Right lung (tissue), 10 donors: Measurements from ENCODE around the gene TEX12. TPM values are rescaled to one million over a fixed set of nuclear protein-coding genes. Genes with fewer than 3 reads are reported as not detected.
"Not testable (repeated sequence)": the region's sequence is repeated elsewhere in the genome, so short reads cannot be mapped to it uniquely, and the experiment has no call there.

Experiments
- DNase-seq, 2 donors: peaks; one replicate each; pipeline ENCODE4 v3.0.0-alpha.2; 2013
- long read RNA-seq, 8 donors: transcript quantifications; one replicate each; lab custom pipeline, GENCODE V29; 2026
- polyA plus RNA-seq, 5 donors: library from polyadenylated mRNA; unstranded; fragments of 120-200 nt; gene quantifications; one replicate each; pipeline versions ENCODE4 v1.2.1 to v1.2.3, GENCODE V29; 2013; ENCODE audit warnings: inconsistent platforms in 1 of 5, low replicate concordance in 1 of 5; ENCODE audit not compliant: insufficient read length in 5 of 5, insufficient read depth in 1 of 5

TEX12 gene
- polyA plus RNA-seq = under 1 TPM in 4 of 5 donors, not detected in 1; 0.10 to 0.48 (median 0.31) TPM
- long read RNA-seq, donor 1 = 0 reads
- long read RNA-seq, donor 2 = 0 reads
- long read RNA-seq, donor 3 = 0 reads
- long read RNA-seq, donor 4 = 0 reads
- long read RNA-seq, donor 5 = 0 reads
- long read RNA-seq, donor 6 = 0 reads
- long read RNA-seq, donor 7 = 0 reads
- long read RNA-seq, donor 8 = 0 reads

GRCh38 chr11:112167145-112167544 lies at the start of gene TEX12:
Gene TEX12 (plus strand): TSS chr11:112167372. CDS start chr11:112169269, 1,897 bp downstream.
- no peak for DNase-seq

GRCh38 chr11:112118176-112118575 lies 49.0 kb upstream of the TEX12 start:
- no peak for DNase-seq

- DNase-seq = no peak
These were observed 45.1 kb upstream of the TEX12 start for GRCh38 chr11:112121981-112122615.

GRCh38 chr11:112123129-112123528 lies 44.0 kb upstream of the TEX12 start:
- DNase-seq = no peak

- no peak for DNase-seq
These were observed 40.1 kb upstream of the TEX12 start for GRCh38 chr11:112127056-112127455.

DNA sequence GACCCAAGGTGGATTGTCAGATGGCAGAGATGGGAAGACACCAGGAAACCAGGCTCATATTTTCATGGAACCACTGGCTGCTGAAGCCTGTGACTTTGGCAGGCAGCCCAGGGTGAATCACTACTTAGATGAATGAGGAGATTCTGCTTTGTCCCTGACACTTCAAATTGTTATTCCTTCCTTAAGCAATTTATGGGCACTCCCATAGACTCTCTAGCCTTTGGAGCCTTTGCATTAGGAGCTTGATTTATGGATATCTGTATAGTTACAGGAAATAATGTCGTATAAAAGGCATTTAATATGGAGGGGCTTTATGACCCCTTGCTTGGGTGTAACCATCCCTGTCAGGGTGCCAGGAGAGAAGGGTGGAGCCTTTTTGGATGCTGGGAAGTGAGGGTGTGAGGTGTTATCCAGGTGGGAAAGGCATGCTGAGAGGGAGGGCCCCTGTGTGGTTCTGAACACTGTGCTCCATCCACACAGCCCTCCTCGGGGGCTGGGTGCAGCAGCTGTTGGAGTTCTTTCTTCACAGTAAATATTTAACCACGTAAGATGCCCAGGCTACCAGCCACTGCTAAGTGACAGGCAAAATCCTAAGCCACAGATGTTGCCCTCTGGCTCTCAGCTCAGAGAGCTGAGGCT lies 38.6 kb upstream of the TEX12 start:
- no peak for DNase-seq

DNA sequence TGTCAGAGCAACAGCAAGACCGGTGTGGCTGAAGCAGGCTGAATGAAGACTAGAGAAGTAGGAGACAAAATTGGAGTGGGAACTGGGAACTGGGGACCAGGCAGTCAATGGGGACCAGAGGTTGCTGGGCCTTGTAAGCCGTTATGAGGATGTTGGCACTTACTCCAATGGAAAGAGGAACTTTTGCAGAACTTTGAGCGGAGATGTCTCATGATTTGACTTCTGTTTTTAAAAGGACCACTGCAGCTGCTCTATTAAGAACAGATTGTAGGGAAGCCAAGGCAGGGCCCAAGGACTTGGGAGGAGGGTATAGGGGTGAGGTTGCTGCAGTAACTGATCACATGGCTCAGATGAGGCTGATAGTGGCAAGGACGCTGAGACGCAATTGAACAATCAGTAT lies 37.5 kb upstream of the TEX12 start:
- DNase-seq = no peak

DNA sequence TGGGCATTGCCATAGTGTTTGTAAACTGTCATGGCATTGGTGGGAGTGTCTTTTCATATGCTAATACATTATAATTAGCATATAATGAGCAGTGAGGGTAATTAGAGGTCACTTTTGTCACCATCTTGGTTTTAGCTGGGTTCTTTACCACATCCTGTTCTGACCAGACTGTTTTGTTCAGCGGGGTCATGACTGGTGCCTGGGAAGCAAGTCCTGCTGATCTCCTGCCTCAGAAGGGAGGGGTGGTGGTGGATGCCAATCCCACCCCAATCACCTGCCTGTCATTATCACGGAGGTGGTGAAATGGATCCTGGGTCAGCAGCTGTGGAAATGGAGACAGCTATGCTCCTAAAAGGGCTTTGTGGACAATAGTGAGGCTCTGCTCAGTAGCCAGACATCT lies 34.4 kb upstream of the TEX12 start:
- no peak for DNase-seq

GRCh38 chr11:112134473-112134872 lies 32.7 kb upstream of the TEX12 start:
- no peak for DNase-seq

- DNase-seq = no peak
These were observed 23.6 kb upstream of the TEX12 start for GRCh38 chr11:112143597-112143996.

DNA sequence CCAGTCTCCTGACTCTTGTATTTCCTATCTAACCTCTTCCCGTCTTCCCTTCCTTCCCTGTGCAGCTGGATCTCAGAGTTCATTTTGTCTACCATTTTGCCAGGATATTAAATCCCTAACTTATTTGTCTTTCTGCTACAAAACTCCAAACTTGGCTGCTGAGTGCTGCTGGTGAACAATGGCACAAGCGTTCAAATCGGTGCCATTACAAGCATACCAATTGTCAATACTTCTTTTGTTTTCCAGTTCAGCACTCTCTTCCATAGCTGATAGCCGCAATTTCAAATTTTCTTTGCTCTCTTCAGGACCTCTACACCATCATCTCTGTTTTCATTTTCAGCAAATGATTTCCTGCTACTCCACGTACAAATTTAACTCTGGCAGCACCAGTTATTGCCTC lies 16.7 kb upstream of the TEX12 start:
- no peak for DNase-seq

DNA sequence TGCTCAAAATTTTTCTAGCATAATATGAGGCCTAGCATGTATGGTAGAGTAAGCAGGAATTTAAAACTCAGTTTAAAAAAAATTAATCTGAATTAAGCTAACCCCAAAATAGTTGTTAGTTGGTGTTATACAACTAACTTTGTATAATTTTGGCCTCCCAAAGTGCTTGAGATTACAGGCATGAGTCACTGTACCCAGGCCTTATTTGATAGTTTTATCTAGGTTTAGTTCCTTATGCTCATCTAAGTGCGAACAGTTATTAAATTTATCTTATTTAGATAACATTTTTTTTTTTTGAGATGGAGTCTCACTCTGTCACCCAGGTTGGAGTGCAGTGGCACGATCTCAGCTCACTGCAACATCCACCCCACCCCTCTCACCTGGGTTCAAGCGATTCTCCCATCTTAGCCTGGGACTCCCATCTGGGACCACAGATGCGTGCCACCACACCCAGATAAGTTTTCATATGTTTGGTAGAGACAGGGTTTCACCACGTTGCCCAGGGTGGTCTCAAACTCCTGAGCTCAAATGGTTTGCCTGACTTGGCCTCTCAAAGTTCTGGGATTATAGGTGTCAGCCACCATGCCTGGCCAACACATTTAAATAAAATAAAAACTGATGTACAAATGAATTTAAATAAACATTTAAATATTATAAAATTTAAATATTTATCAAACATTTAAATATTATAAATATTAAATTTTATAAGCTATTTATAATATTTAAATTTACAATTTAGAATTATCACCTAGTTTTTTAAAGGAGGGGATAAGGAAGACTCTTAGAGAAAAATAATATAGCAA lies 10.8 kb upstream of the TEX12 start:
- DNase-seq = no peak

GRCh38 chr11:112156956-112157766 lies 10.0 kb upstream of the TEX12 start:
- no peak for DNase-seq

DNA sequence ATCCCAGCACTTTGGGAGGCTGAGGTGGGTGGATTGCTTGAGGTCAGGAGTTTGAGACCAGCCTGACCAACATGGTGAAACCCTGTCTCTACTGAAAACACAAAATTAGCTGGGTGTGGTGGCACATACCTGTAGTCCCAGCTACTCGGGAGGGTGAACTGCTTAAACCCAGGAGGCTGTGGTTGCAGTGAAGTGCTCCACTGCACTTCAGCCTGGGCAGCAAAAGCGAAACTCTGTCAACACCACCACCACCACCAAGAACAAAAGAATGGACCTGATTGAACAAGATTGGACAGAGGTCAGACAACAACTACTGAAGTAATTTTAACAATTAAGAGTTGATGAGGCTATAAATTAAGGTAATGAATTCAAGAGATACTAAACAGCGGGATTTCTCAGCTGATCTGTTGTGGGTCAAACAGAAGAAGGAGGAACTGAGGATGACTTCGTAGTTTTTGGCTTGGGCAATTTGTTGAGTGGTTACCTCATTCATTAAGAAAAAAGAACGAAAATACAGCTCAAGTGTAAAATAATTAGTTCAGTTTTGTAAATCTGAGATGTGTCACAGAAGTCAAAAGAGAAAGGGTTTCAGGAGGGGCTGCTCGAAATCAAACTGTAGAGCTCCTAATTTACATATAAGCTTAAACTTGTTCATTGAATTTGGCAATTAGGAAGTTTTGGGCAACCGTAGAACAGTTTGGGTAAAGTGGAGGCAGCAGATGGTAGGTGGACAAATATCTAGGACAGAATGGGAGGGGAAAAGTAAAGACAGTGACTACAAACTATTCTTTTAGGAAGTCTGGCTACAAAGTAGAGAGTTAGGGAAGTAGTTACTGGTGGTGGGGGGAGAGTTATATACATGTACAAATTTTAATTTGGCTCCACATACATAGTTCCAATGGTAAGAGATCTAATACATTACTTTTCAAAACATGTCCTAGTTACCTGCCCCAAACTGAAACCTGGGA lies 7.8 kb upstream of the TEX12 start:
- no peak for DNase-seq

- no peak for DNase-seq
These were observed 6.9 kb upstream of the TEX12 start for GRCh38 chr11:112160091-112160848.

- no peak for DNase-seq
These were observed 6.2 kb upstream of the TEX12 start for GRCh38 chr11:112161012-112161411.

GRCh38 chr11:112162200-112162599 lies 5.0 kb upstream of the TEX12 start:
- DNase-seq = not testable (repeated sequence)

- no peak for DNase-seq
These were observed 4.2 kb upstream of the TEX12 start for GRCh38 chr11:112162761-112163546.
